ENCODE data around the gene C10orf71.

The C10orf71 gene

GRCh38 chr10:49361178-49361554 is 62.2 kb downstream of the C10orf71 start:
- no peak for DNase-seq (ENCODE audit: low read depth)

- DNase-seq (ENCODE audit: low read depth) = no peak
These were observed 63.0 kb downstream of the C10orf71 start for GRCh38 chr10:49361735-49362568.

- DNase-seq (ENCODE audit: low read depth) = no peak
These were observed 63.8 kb downstream of the C10orf71 start for GRCh38 chr10:49362596-49363260.

- DNase-seq (ENCODE audit: low read depth) = no peak
These were observed 64.5 kb downstream of the C10orf71 start for GRCh38 chr10:49363309-49364031.

- DNase-seq (ENCODE audit: low read depth) = no peak
These were observed 65.1 kb downstream of the C10orf71 start for GRCh38 chr10:49364051-49364450.

- no peak for DNase-seq (ENCODE audit: low read depth)
These were observed 65.8 kb downstream of the C10orf71 start for GRCh38 chr10:49364747-49365146.

- DNase-seq (ENCODE audit: low read depth) = no peak
These were observed 66.3 kb downstream of the C10orf71 start for GRCh38 chr10:49365275-49365674.

GRCh38 chr10:49365675-49366415 is 66.9 kb downstream of the C10orf71 start:
- DNase-seq (ENCODE audit: low read depth) = no peak

- DNase-seq (ENCODE audit: low read depth) = no peak
These were observed 67.5 kb downstream of the C10orf71 start for GRCh38 chr10:49366460-49366859.

GRCh38 chr10:49367600-49367999 is 68.6 kb downstream of the C10orf71 start:
- no peak for DNase-seq (ENCODE audit: low read depth)

GRCh38 chr10:49368256-49368655 is 69.3 kb downstream of the C10orf71 start:
- DNase-seq (ENCODE audit: low read depth) = no peak

- DNase-seq (ENCODE audit: low read depth) = no peak
These were observed 70.5 kb downstream of the C10orf71 start for GRCh38 chr10:49369216-49370162.

GRCh38 chr10:49370326-49371100 is 71.5 kb downstream of the C10orf71 start:
- DNase-seq (ENCODE audit: low read depth) = no peak

GRCh38 chr10:49371967-49372366 is 73.0 kb downstream of the C10orf71 start:
- no peak for DNase-seq (ENCODE audit: low read depth)

GRCh38 chr10:49373361-49373760 is 74.4 kb downstream of the C10orf71 start:
- no peak for DNase-seq (ENCODE audit: low read depth)

- DNase-seq (ENCODE audit: low read depth) = no peak
These were observed 75.8 kb downstream of the C10orf71 start for GRCh38 chr10:49374740-49375139.

- DNase-seq (ENCODE audit: low read depth) = no peak
These were observed 76.6 kb downstream of the C10orf71 start for GRCh38 chr10:49375611-49376010.

Measured in stimulated activated CD8-positive, alpha-beta memory T cell treated with anti-CD3 and anti-CD28 coated beads, Interleukin-15, amount 100 ng/mL, for 1 hour (primary cell).